HCT116 (cell line): ENCODE measurements around the gene DMGDH. TPM values are rescaled to one million over a fixed set of nuclear protein-coding genes. Genes with fewer than 3 reads are reported as not detected.

Experiments
- ATAC-seq: fragments of 200-7000 bp; cut with Tn5 transposase; 2 replicates; pipeline ENCODE4 v1.9.1; 2020; ENCODE audit warnings: mild to moderate bottlenecking, moderate library complexity
- BruUV-seq: library from RNA; stranded (reverse); fragments of 400-500 nt; replicated peaks from 2 replicates; lab custom pipeline; 2021; lab: Mats Ljungman, UMichigan
- CTCF ChIA-PET: fragments of 300-600 bp; sonication (Branson Sonifier 250); formaldehyde crosslinking; loops from one replicate; lab custom pipeline; 2021; ENCODE audit warnings: antibody characterized with exemption; lab: Charles Lee
- POLR2A ChIA-PET: fragments of 300-600, 350-600 bp; sonication (Branson Sonifier 250); formaldehyde crosslinking; loops from one replicate; lab custom pipeline; 2021; ENCODE audit warnings: antibody characterized with exemption; lab: Charles Lee
- RAD21 ChIA-PET, 2 experiments: fragments of 300-600 bp; sonication (Branson Sonifier 250); formaldehyde crosslinking; loops; one replicate each; lab custom pipeline; 2023; ENCODE audit warnings: low total read pairs in 2 of 2; ENCODE audit not compliant: uncharacterized antibody in 2 of 2, unreplicated experiment in 2 of 2, low non-redundant PET in 1 of 2; lab: Charles Lee
- DNase-seq: peaks from one replicate; pipeline ENCODE4 v3.0.0-alpha.2; 2010; ENCODE audit warnings: low read depth, low spot score
- H2AFZ ChIP-seq: fragments of 200-600 bp; shearing (Covaris generic), sonication (generic); 2 replicates; pipeline ENCODE4 v1.6.1; 2017; ENCODE audit warnings: low read depth, mixed run types, mixed read lengths, antibody characterized with exemption, low read length; ENCODE audit not compliant: poor library complexity, severe bottlenecking
- H3K27ac ChIP-seq: 2 replicates; pipeline ENCODE4 v1.5.1; 2012; ENCODE audit warnings: low read depth, low read length
- H3K27me3 ChIP-seq: fragments of 200-600 bp; sonication (generic); 2 replicates; pipeline ENCODE4 v1.6.1; 2016; ENCODE audit warnings: mixed run types, low read length, mixed read lengths; ENCODE audit not compliant: insufficient read depth
- H3K36me3 ChIP-seq, 2 experiments: fragments of 200-500 bp in 1 of 2; fragments of 200-600 bp in 1 of 2; sonication (Bioruptor generic) in 1 of 2; sonication (generic) in 1 of 2; 2 replicates each; pipeline versions ENCODE4 v1.5.1 to v1.6.1; 2014 to 2016; ENCODE audit warnings: low read length in 2 of 2, inconsistent platforms in 1 of 2, mixed read lengths in 1 of 2, mixed run types in 1 of 2; ENCODE audit not compliant: insufficient read depth in 2 of 2, control insufficient read depth in 1 of 2
- H3K4me1 ChIP-seq, 2 experiments: fragments of 200-600 bp in 1 of 2; sonication (generic) in 1 of 2; 2 replicates each; pipeline versions ENCODE4 v1.5.1 to v1.6.1; 2012 to 2017; ENCODE audit warnings: low read length in 2 of 2, inconsistent platforms in 1 of 2, mild to moderate bottlenecking in 1 of 2, mixed read lengths in 1 of 2, mixed run types in 1 of 2, moderate library complexity in 1 of 2; ENCODE audit not compliant: insufficient read depth in 2 of 2, control insufficient read depth in 1 of 2
- H3K4me2 ChIP-seq: fragments of 200-600 bp; sonication (generic); 2 replicates; pipeline ENCODE4 v1.6.1; 2017; ENCODE audit warnings: mixed run types, low read length, mixed read lengths
- H3K4me3 ChIP-seq, 2 experiments: fragments of 200-600 bp in 1 of 2; sonication (generic) in 1 of 2; replicated peaks in 1 of 2; 2 replicates each; pipeline ENCODE4 v1.5.1; 2011 to 2016; ENCODE audit warnings: low read length in 2 of 2, control low read depth in 1 of 2, low read depth in 1 of 2, mild to moderate bottlenecking in 1 of 2, mixed read lengths in 1 of 2, mixed run types in 1 of 2
- H3K79me2 ChIP-seq: fragments of 200-600 bp; sonication (generic); 2 replicates; pipeline ENCODE4 v1.6.1; 2017; ENCODE audit warnings: mild to moderate bottlenecking, mixed run types, low read length, moderate library complexity, mixed read lengths; ENCODE audit not compliant: insufficient read depth
- H3K9ac ChIP-seq: fragments of 200-600 bp; sonication (generic); 2 replicates; pipeline ENCODE4 v1.6.1; 2016; ENCODE audit warnings: low read length, mixed read lengths
- H3K9me2 ChIP-seq: fragments of 200-600 bp; sonication (generic), shearing (Covaris generic); 2 replicates; pipeline ENCODE4 v1.6.1; 2017; ENCODE audit warnings: mixed run types, mild to moderate bottlenecking, moderate library complexity; ENCODE audit not compliant: insufficient read depth
- H3K9me3 ChIP-seq, 2 experiments: fragments of 200-500 bp in 1 of 2; fragments of 200-600 bp in 1 of 2; sonication (Bioruptor generic) in 1 of 2; sonication (generic) in 1 of 2; 2 replicates each; pipeline ENCODE4 v1.6.1; 2014 to 2017; ENCODE audit warnings: low read length in 2 of 2, mixed read lengths in 2 of 2, inconsistent platforms in 1 of 2, low read depth in 1 of 2, mild to moderate bottlenecking in 1 of 2, mixed run types in 1 of 2, moderate library complexity in 1 of 2; ENCODE audit not compliant: control insufficient read depth in 1 of 2, insufficient read depth in 1 of 2
- H4K20me1 ChIP-seq: fragments of 200-600 bp; sonication (generic), shearing (Covaris generic); 2 replicates; pipeline ENCODE4 v1.6.1; 2017; ENCODE audit warnings: mixed run types, mild to moderate bottlenecking, moderate library complexity; ENCODE audit not compliant: insufficient read depth
- ELF1 ChIP-seq: IDR thresholded peaks from 2 replicates; pipeline ENCODE4 v1.6.1; 2012; ENCODE audit warnings: low read depth, borderline replicate concordance
- EZH2phosphoT487 ChIP-seq: fragments of 200-600 bp; IDR thresholded peaks from 2 replicates; pipeline ENCODE4 v1.6.1; 2018; ENCODE audit warnings: antibody characterized with exemption, borderline replicate concordance
- JUND ChIP-seq: IDR thresholded peaks from 2 replicates; pipeline ENCODE4 v1.6.1; 2012
- REST ChIP-seq: IDR thresholded peaks from 2 replicates; pipeline ENCODE4 v1.6.1; 2012; ENCODE audit warnings: low read depth
- SIN3A ChIP-seq: IDR thresholded peaks from 2 replicates; pipeline ENCODE4 v1.6.1; 2012; ENCODE audit warnings: low read depth
- SP1 ChIP-seq: IDR thresholded peaks from 2 replicates; pipeline ENCODE4 v1.6.1; 2012; ENCODE audit warnings: low read depth
- TCF7L2 ChIP-seq: IDR thresholded peaks from 2 replicates; pipeline ENCODE4 v1.7.0; 2011; ENCODE audit warnings: borderline replicate concordance, inconsistent platforms; ENCODE audit not compliant: insufficient read depth, insufficient read length; ENCODE audit errors: extremely low read depth
- intact Hi-C: fragments of 100-400 bp; cut with micrococcal nuclease; formaldehyde crosslinking; loops from 2 replicates; pipeline ENCODE4 v1.10.0; 2022
- total RNA-seq: library from RNA; stranded (reverse); gene quantifications from one replicate; pipeline ENCODE4 v1.2.1, GENCODE V29; 2021; ENCODE audit not compliant: unreplicated experiment
- TF ChIP-seq, protein P1 (sequence below): IDR thresholded peaks from 2 replicates; pipeline ENCODE4 v1.6.1; 2012

The DMGDH gene
- total RNA-seq, 1 experiment from 2014 or later, result 2.3 TPM

- BruUV-seq, result no TSS peak
- Histone ChIP-seq H3K9ac (no peak overlapping the region), H3K27ac (no peak overlapping the region), H3K9me3 (no peaks in the 10 kb centered on the region), H3K79me2 (no peaks in the 10 kb centered on the region), H3K9me2 (no peaks in the 10 kb centered on the region; the same call in 1 of the 2 replicates), H4K20me1 (no peaks in the 10 kb centered on the region), H3K4me2 (no peak overlapping the region), H3K4me3 (no peak overlapping the region), H3K4me1 (no peaks in the 10 kb centered on the region), H3K27me3 (no peaks in the 10 kb centered on the region), H3K36me3 (no peaks in the 10 kb centered on the region), H2AFZ (no peak overlapping the region)
- TF ChIP-seq SP1 (no peak), SIN3A (no peak), REST (no peak), ELF1 (no peak), JUND (no peak), TCF7L2 (no peak), EZH2phosphoT487 (no peak)
- TF ChIP-seq, protein P1, sequence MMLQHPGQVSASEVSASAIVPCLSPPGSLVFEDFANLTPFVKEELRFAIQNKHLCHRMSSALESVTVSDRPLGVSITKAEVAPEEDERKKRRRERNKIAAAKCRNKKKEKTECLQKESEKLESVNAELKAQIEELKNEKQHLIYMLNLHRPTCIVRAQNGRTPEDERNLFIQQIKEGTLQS, result no peak
- intact Hi-C loops, result loop anchor here (2.0 kb wide), 1 partner anchor 19 kb away; no protein-coding TSS in a partner anchor
- POLR2A ChIA-PET, result no interaction called here
- ATAC-seq, result no peak
- no peak for DNase-seq
- CTCF ChIA-PET, result interaction anchor here (1.0 kb wide), 1 partner anchor 35 kb away, joined by 3 read pairs; no protein-coding TSS in a partner anchor
- RAD21 ChIA-PET, result no interaction called here
Measured at GRCh38 chr5:79059674-79060073, 9.8 kb downstream of the DMGDH start.
